Ammon's horn (tissue), 1 donor: ENCODE measurements around the gene MTFR1L.
"Not testable (repeated sequence)": the region's sequence is repeated elsewhere in the genome, so short reads cannot be mapped to it uniquely, and the experiment has no call there.

Experiments
- DNase-seq: peaks from one replicate; pipeline ENCODE4 v3.0.0-alpha.2; 2016; ENCODE audit warnings: low spot score

Gene MTFR1L

GRCh38 chr1:25825605-25826004 lies 5.9 kb downstream of the MTFR1L start:
- no peak for DNase-seq

DNA sequence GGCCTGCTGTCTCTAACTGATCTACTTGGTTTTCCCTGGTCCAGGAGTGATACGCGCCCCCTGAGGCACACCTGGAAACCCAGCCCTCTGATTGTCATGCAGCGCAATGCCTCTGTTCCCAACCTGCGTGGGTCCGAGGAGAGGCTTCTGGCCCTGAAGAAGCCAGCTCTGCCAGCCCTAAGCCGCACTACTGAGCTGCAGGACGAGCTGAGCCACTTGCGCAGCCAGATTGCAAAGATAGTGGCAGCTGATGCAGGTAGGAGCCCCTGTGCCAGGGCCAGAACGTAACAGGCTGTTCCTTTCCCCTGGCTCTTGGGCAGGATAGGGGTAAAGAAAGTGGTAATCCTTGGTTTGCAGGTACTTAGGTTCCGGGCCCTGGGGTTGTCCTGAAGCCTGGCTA lies 6.8 kb downstream of the MTFR1L start:
- no peak for DNase-seq

- DNase-seq = no peak
These were observed 8.7 kb downstream of the MTFR1L start for GRCh38 chr1:25828491-25828890.

- DNase-seq = no peak
These were observed 9.3 kb downstream of the MTFR1L start for GRCh38 chr1:25829046-25829445.

GRCh38 chr1:25831569-25832196 lies 11.9 kb downstream of the MTFR1L start:
- no peak for DNase-seq

DNA sequence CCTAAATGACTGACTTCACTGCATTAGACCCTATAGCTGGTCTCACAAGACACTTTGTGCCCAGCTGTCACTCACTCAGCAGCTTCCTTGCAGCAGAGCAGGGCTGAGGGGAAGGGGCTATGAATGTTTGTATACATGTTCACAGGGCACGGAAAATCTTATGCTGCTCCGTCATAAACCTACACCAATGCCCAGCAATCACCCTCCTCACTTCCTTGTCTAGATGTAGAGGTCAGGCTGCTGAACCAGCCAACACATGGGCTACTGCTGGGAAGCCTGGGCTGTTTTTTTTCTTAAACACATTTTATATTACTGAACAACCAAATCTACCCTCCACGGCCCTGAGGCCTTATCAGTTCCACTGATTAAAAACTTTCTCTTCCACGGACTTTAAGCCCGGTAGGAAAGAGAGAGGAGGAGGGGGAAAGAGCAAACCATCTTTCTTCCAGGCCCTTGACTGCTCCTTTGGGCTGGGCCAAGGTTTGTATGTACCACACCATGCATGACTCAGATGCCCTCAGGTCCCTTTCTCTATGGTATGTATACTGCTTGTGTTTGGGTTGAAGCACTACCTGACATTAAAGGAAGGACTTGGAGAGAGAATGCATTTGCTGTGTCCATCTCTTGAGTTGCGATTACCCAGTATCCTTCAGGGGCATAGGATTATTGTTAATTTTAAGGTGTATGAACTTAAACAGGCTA lies 12.7 kb downstream of the MTFR1L start:
- DNase-seq = no peak

DNA sequence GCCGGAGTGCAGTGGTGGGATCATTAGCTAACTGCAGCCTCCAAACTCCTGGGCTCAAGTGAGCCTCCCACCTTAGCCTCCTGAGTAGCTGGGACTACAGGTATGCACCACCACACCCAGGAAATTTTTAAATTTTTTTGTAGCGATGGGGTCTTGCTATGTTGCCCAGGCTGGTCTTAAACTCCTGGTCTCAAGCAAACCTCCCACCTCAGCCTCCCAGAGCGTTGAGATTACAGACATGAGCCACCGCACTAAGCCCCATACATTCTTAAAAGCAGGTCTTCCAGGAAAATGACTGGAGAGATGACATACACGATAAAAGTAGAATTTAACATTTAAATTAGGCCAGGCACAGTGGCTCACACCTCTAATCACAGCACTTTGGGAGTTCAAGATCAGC lies 13.4 kb downstream of the MTFR1L start:
- no peak for DNase-seq

DNA sequence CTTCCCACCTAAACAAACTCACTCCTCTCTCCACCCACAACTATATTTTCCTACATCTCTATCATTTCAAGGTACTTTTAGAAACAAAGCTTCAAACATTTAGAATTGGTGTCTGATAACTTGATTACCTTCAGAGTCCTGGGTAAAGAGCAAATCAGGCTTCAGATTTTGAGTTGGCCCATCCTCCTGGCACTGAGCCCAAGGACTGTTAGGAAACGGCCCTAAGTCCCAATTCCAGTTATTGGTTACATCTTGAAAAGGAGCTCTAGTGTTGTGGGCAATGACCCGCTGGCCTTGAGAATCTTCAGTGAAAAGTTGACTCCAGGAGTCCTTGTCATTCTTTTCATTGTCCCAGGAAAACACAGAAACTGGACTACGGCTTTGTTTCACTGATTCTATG lies 15.1 kb downstream of the MTFR1L start:
- DNase-seq = no peak

DNA sequence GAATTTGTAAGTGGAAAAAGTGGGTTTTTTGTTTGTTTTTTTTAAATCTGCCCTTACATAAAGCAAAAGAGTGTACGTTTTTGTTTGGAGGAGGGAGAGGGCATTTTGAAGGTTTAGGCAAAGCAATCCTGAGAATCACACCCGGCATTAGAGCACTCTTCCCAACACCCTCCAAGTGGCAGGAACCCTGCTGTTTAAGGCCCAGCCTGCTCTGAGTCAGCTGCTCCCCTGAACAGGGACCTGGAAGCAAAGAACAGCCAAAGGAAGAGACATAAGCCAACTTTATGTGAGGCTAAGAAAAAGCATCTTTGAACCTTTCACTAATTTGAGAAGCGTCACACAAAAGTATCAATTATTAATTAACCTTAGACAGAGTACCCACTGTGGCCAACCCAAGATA lies 16.9 kb downstream of the MTFR1L start:
- no peak for DNase-seq

- no peak for DNase-seq
These were observed 17.6 kb downstream of the MTFR1L start for GRCh38 chr1:25837262-25837875.

DNA sequence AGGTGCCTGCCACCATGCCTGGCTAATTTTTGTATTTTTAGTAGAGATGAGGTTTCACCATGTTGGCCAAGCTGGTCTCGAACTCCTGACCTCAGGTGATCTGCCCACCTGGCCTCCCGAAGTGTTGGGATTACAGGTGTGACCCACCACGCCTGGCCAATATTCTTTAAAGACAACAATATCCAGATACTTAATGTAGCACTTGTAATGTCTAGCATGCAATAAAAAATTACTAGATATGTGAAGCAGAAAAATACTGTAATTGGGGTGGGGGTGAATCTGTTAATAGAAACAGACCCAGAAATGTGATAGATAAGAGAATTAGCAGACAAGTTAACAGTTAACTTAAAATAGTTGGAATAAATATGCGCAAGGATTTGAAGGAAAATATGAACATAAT lies 20.1 kb downstream of the MTFR1L start:
- not testable (repeated sequence) for DNase-seq

DNA sequence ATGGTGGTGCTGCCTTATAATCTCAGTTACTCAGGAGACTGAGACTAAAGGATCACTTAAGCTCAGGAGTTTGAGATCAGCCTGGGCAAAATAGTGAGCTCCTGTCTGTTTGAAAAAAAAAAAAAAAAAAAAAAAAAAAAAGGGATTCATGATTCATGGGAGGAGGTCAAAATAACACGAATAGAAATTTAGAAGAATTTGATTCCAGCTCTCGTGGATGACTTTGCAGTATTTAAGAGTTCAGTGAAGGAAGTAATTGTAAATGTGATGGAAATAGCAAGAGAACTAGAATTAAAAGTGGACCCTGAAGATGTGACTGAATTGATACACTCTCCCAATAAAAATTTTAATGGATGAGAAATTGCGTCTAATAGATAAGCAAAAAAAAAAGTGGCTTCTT lies 23.7 kb downstream of the MTFR1L start:
- no peak for DNase-seq

DNA sequence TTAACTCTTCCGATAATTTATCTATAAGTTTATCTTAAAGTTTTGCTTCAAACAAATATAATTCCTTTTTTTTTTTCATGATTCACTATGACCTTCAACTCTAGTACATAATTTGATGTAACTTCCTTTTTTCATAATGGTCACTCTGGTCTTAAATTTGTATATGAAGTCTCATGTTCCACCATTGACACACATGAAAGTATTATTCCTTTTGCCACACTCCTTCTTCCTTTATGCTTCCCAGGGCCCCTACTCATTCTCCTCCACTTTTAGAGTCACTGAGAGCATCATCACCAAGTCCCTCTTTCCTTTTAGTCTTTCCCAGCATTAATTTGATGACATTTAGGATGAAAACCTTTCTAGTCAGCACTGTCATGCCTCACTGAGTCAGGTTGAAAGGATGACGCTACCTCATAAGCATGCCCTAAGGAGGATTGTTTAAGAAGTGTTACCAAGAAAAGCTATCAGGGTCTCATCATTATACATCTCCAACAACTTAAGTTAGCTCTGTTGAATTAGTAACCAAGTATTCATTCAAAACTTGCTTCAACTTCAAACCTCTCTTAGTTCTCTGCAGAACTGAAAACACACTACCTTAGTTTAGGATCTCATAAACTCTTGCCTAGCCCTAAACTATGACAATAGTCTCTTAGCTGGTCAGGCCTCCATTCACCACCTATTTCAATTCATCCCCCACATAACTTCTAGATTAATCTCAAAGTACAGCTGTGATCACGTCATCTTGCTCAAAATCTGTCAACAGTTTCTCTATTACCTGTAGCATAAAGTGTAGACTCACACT lies 25.0 kb downstream of the MTFR1L start:
- DNase-seq = no peak

- no peak for DNase-seq
These were observed 25.9 kb downstream of the MTFR1L start for GRCh38 chr1:25845664-25846063.

- no peak for DNase-seq
These were observed 28.2 kb downstream of the MTFR1L start for GRCh38 chr1:25847929-25848328.

- DNase-seq = no peak
These were observed 28.8 kb downstream of the MTFR1L start for GRCh38 chr1:25848531-25848930.

GRCh38 chr1:25854554-25854953 lies 34.8 kb downstream of the MTFR1L start:
- no peak for DNase-seq

DNA sequence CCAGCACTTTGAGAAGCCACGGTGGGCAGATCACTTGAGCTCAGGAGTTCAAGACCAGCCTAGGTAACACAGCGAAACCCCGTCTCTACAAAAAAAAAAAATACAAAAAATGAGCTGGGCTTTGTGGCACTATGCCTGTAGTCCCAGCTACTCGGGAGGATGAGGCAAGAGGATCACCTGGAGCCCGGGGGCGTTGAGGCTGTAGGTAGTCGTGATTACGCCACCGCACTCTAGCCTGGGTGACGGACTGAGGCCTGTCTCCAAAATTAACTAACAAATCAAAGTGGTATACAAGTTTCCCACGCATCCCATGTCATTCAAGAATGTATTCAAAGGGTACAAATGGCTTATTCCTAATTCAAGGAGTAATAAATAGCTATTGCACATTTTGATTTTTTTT lies 37.1 kb downstream of the MTFR1L start:
- no peak for DNase-seq

- no peak for DNase-seq
These were observed 38.7 kb downstream of the MTFR1L start for GRCh38 chr1:25858494-25858893.

DNA sequence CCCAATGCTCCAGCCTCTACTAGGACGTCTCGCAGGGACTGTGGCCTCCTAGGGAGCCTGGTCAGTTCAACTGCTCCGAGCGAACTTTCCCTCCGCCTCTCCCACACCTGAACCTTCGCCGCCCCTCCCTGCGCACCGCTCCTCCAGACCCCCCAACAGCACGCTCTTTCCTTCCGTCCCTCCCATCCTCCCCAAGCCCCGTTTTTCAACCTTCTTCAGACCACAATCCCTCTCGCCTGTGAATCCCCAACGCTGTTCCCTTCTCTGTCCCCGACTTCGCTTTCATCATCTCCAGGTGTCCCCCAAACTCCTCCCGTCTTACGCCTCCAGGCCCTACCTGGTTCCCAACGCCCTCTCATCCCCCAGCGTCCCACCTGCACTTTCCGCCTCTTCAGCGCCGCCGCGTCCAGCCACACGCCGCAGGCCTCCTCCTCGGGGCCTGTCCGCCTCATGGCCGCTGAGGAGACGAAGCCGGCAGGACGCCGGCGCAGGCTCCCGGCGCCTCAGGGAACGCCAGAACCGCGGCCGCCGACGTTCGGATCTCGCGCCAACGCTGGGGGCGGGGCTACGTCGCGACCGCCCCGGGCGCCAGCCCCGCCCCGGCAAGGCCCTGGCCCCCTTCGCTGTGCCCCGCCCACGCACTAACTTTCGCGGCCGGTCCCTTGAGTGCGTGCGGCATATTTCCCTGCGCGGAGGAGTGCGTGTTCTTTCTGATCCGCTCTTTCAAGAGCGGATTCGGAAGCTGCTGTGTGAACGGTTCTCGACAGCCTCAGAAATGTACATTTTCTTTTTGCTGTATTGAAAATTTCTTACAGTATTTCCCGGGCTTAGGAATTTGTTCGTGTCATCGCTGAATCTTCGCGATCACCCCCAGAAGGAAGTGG lies 39.4 kb downstream of the MTFR1L start, which contains the start of gene AUNIP:
AUNIP (minus strand) TSS at position 552 of the 884 bp plus-strand sequence; CDS start at position 452, 100 bp downstream.
- peak; percentile 87 for DNase-seq
